IMR-90 (cell line): ENCODE results near the gene SMG1. TPM values are rescaled to one million over a fixed set of nuclear protein-coding genes. Genes with fewer than 3 reads are reported as not detected.

Source experiments
- ATAC-seq: fragments of 200-7000 bp; cut with Tn5 transposase; 2 replicates; pipeline ENCODE4 v1.9.1; 2020; ENCODE audit warnings: low read depth, mild to moderate bottlenecking, moderate library complexity
- BruUV-seq: library from RNA; stranded (reverse); fragments of 400-500 nt; replicated peaks from 2 replicates; lab custom pipeline; 2021; lab: Mats Ljungman, UMichigan
- CTCF ChIA-PET: fragments of 300-600 bp; formaldehyde crosslinking; extraction: SDS; loops from one replicate; lab custom pipeline; 2021; ENCODE audit warnings: antibody characterized with exemption; lab: Yijun Ruan, JAX
- POLR2A ChIA-PET: fragments of 300-600 bp; sonication (Branson Sonifier 250); formaldehyde crosslinking; loops from one replicate; lab custom pipeline; 2022; ENCODE audit warnings: antibody characterized with exemption; ENCODE audit not compliant: unreplicated experiment; lab: Charles Lee
- DNase-seq: peaks from one replicate; pipeline ENCODE4 v3.0.0; 2013
- H2AFZ ChIP-seq: replicated peaks from 2 replicates; pipeline ENCODE3; 2013; ENCODE audit warnings: low read length, mild to moderate bottlenecking; ENCODE audit not compliant: poor library complexity
- H2AK5ac ChIP-seq: 2 replicates; pipeline ENCODE4 v1.6.1; 2013; ENCODE audit warnings: low read depth, low read length, inconsistent platforms
- H2AK9ac ChIP-seq: replicated peaks from 2 replicates; pipeline ENCODE3; 2013; ENCODE audit warnings: mild to moderate bottlenecking, low read depth, low read length, moderate library complexity; ENCODE audit not compliant: poor library complexity
- H2BK120ac ChIP-seq: 2 replicates; pipeline ENCODE4 v1.6.1; 2013; ENCODE audit warnings: low read depth, low read length, inconsistent platforms
- H2BK15ac ChIP-seq: 3 replicates; pipeline ENCODE4 v1.6.1; 2013; ENCODE audit warnings: low read depth, low read length, inconsistent platforms
- H2BK20ac ChIP-seq: 2 replicates; pipeline ENCODE4 v1.6.1; 2013; ENCODE audit warnings: low read depth, mild to moderate bottlenecking, inconsistent platforms, low read length, moderate library complexity
- H2BK5ac ChIP-seq: 2 replicates; pipeline ENCODE4 v1.6.1; 2013; ENCODE audit warnings: mild to moderate bottlenecking, low read depth, low read length, inconsistent platforms; ENCODE audit not compliant: poor library complexity, severe bottlenecking
- H3K14ac ChIP-seq: replicated peaks from 2 replicates; pipeline ENCODE4 v1.6.1; 2013; ENCODE audit warnings: low read depth, low read length, inconsistent platforms
- H3K18ac ChIP-seq: 2 replicates; pipeline ENCODE4 v1.6.1; 2013; ENCODE audit warnings: low read depth, low read length, control low read depth
- H3K23ac ChIP-seq: 2 replicates; pipeline ENCODE4 v1.6.1; 2013; ENCODE audit warnings: low read depth, low read length, inconsistent platforms
- H3K27ac ChIP-seq: 2 replicates; pipeline ENCODE4 v1.5.1; 2013; ENCODE audit warnings: mild to moderate bottlenecking, control low read depth, low read length; ENCODE audit not compliant: insufficient read depth
- H3K27me3 ChIP-seq: 2 replicates; pipeline ENCODE4 v1.6.1; 2013; ENCODE audit warnings: low read length; ENCODE audit not compliant: control insufficient read depth, insufficient read depth
- H3K36me3 ChIP-seq: 2 replicates; pipeline ENCODE4 v1.6.1; 2013; ENCODE audit warnings: low read length, mixed read lengths; ENCODE audit not compliant: control insufficient read depth, insufficient read depth
- H3K4ac ChIP-seq: 2 replicates; pipeline ENCODE4 v1.6.1; 2013; ENCODE audit warnings: low read depth, low read length, inconsistent platforms
- H3K4me1 ChIP-seq: 2 replicates; pipeline ENCODE4 v1.6.1; 2013; ENCODE audit warnings: low read length, mixed read lengths; ENCODE audit not compliant: control insufficient read depth, insufficient read depth
- H3K4me2 ChIP-seq: 2 replicates; pipeline ENCODE4 v1.6.1; 2013; ENCODE audit warnings: low read depth, mild to moderate bottlenecking, control low read depth, low read length, moderate library complexity
- H3K4me3 ChIP-seq: 2 replicates; pipeline ENCODE4 v1.5.1; 2013; ENCODE audit warnings: low read depth, mild to moderate bottlenecking, control low read depth, low read length, moderate library complexity; ENCODE audit not compliant: insufficient read depth
- H3K56ac ChIP-seq: 2 replicates; pipeline ENCODE4 v1.6.1; 2013; ENCODE audit warnings: low read length, inconsistent platforms; ENCODE audit not compliant: insufficient read depth; ENCODE audit errors: extremely low read depth
- H3K79me1 ChIP-seq, 2 experiments: 2 replicates each; pipeline ENCODE4 v1.6.1; 2013; ENCODE audit warnings: low read length in 2 of 2, inconsistent platforms in 1 of 2, low read depth in 1 of 2
- H3K9ac ChIP-seq: 2 replicates; pipeline ENCODE4 v1.6.1; 2013; ENCODE audit warnings: low read depth, low read length, control low read depth
- H3K9me1 ChIP-seq: 2 replicates; pipeline ENCODE4 v1.6.1; 2013; ENCODE audit warnings: low read length, inconsistent platforms; ENCODE audit not compliant: insufficient read depth
- H3K9me3 ChIP-seq: 2 replicates; pipeline ENCODE4 v1.6.1; 2013; ENCODE audit warnings: low read length; ENCODE audit not compliant: control insufficient read depth, insufficient read depth
- H4K20me1 ChIP-seq: 2 replicates; pipeline ENCODE4 v1.6.1; 2013; ENCODE audit warnings: low read length, inconsistent platforms; ENCODE audit not compliant: insufficient read depth
- H4K5ac ChIP-seq: 2 replicates; pipeline ENCODE4 v1.6.1; 2013; ENCODE audit warnings: mild to moderate bottlenecking, low read depth, low read length, control low read depth
- H4K8ac ChIP-seq, 2 experiments: 2 replicates each; pipeline ENCODE4 v1.6.1; 2013; ENCODE audit warnings: low read depth in 2 of 2, low read length in 2 of 2, control low read depth in 1 of 2, inconsistent platforms in 1 of 2
- H4K91ac ChIP-seq: 2 replicates; pipeline ENCODE4 v1.6.1; 2013; ENCODE audit warnings: low read depth, low read length, inconsistent platforms; ENCODE audit not compliant: insufficient read depth
- BHLHE40 ChIP-seq: fragments of 150-350 bp; IDR thresholded peaks from 2 replicates; pipeline ENCODE4 v1.6.1; 2016; ENCODE audit warnings: mild to moderate bottlenecking, low read depth, low read length
- CEBPB ChIP-seq: IDR thresholded peaks from 2 replicates; pipeline ENCODE4 v1.6.1; 2012; ENCODE audit warnings: low read depth, low read length, improper control_type of control experiment
- CTCF ChIP-seq: conservative IDR thresholded peaks from 2 replicates; pipeline ENCODE4 v1.5.1; 2012; ENCODE audit warnings: mild to moderate bottlenecking, low read depth, low read length, improper control_type of control experiment
- ELK1 ChIP-seq: fragments of 150-350 bp; IDR thresholded peaks from 2 replicates; pipeline ENCODE4 v1.6.1; 2016; ENCODE audit warnings: low read depth, mild to moderate bottlenecking, low read length, moderate library complexity, borderline replicate concordance
- FOS ChIP-seq: fragments of 150-350 bp; IDR thresholded peaks from 2 replicates; pipeline ENCODE4 v1.6.1; 2016; ENCODE audit warnings: low read depth, low read length
- NFE2L2 ChIP-seq: fragments of 150-350 bp; IDR thresholded peaks from 2 replicates; pipeline ENCODE4 v1.6.1; 2016; ENCODE audit warnings: low read depth, mild to moderate bottlenecking, low read length
- POLR2A ChIP-seq: IDR thresholded peaks from 2 replicates; pipeline ENCODE4 v1.6.1; 2012; ENCODE audit warnings: mild to moderate bottlenecking, low read depth, low read length
- RAD21 ChIP-seq: IDR thresholded peaks from 2 replicates; pipeline ENCODE4 v1.6.1; 2012; ENCODE audit warnings: low read length, improper control_type of control experiment
- RCOR1 ChIP-seq: IDR thresholded peaks from 2 replicates; pipeline ENCODE4 v1.6.1; 2012; ENCODE audit warnings: mild to moderate bottlenecking, low read length, improper control_type of control experiment; ENCODE audit not compliant: insufficient replicate concordance
- RFX5 ChIP-seq: IDR thresholded peaks from 2 replicates; pipeline ENCODE4 v1.8.0; 2012; ENCODE audit warnings: low read depth, mild to moderate bottlenecking, low read length, moderate library complexity
- SMC3 ChIP-seq: fragments of 150-350 bp; IDR thresholded peaks from 2 replicates; pipeline ENCODE4 v1.6.1; 2016; ENCODE audit warnings: low read depth, mild to moderate bottlenecking, antibody characterized with exemption, low read length, moderate library complexity
- USF2 ChIP-seq: fragments of 150-350 bp; IDR thresholded peaks from 2 replicates; pipeline ENCODE4 v1.6.1; 2017; ENCODE audit warnings: mild to moderate bottlenecking, antibody characterized with exemption, low read length, low read depth
- WGBS, 2 experiments: methylation state at CpG; one replicate each; pipeline versions ENCODE4 v1.1.5 to v1.1.7; 2013; ENCODE audit warnings: missing lambda C conversion rate in 2 of 2; ENCODE audit not compliant: insufficient read length in 1 of 2; ENCODE audit errors: extremely low coverage in 2 of 2; 5-methylcytosine and 5-hydroxymethylcytosine counted together
- dilution Hi-C: fragments of 300-500 bp; cut with HindIII; formaldehyde crosslinking; loops from one replicate; pipeline ENCODE4 v1.14.3; 2018; ENCODE audit warnings: low sequenced_read_pairs; ENCODE audit not compliant: unreplicated experiment
- in situ Hi-C: fragments of 300-500 bp; cut with MboI; formaldehyde crosslinking; loops from 3 replicates; pipeline ENCODE4 v1.14.3; 2019; ENCODE audit warnings: low sequenced_read_pairs, inconsistent platforms, mixed read lengths
- intact Hi-C: fragments of 100-400 bp; cut with micrococcal nuclease; formaldehyde crosslinking; loops from 2 replicates; pipeline ENCODE4 v1.10.0; 2022
- polyA plus RNA-seq, 3 experiments: library from polyadenylated mRNA; depleted of rRNA; stranded (reverse); fragments of >200 nt; gene quantifications; 2 replicates each; pipeline ENCODE4 v1.2.3, GENCODE V29; 2012; ENCODE audit warnings: low replicate concordance in 1 of 3
- total RNA-seq: library from RNA; depleted of rRNA; stranded (reverse); fragments of >200 nt; gene quantifications from 2 replicates; pipeline ENCODE4 v1.2.3, GENCODE V29; 2012

The SMG1 gene
- total and polyA plus RNA-seq, 2 of the 4 experiments (the other 2 are of a cell fraction) = 13.4 to 53.8 TPM

- Histone ChIP-seq H3K27ac (no peak overlapping the region), H3K4me1 (no peaks in the 10 kb centered on the region), H2AK9ac (no peak overlapping the region), H4K8ac (no peak overlapping the region), H2AK5ac (no peak overlapping the region), H3K9me3 (no peaks in the 10 kb centered on the region), H3K9me1 (no peaks in the 10 kb centered on the region), H3K23ac (no peak overlapping the region), H3K4me2 (no peak overlapping the region), H3K9ac (no peak overlapping the region), H3K27me3 (peaks cover 6% of the 10 kb centered on the region), H4K5ac (no peak overlapping the region), H2BK15ac (no peak overlapping the region), H3K14ac (no peak overlapping the region), H2BK5ac (no peak overlapping the region), H3K4ac (no peak overlapping the region), H4K91ac (no peak overlapping the region), H2BK20ac (no peak overlapping the region), H3K18ac (no peak overlapping the region), H3K4me3 (no peak overlapping the region), H2BK120ac (no peak overlapping the region), H3K56ac (no peak overlapping the region), H4K20me1 (no peaks in the 10 kb centered on the region), H3K79me1 (no peaks in the 10 kb centered on the region), H3K36me3 (no peaks in the 10 kb centered on the region), H2AFZ (no peak overlapping the region)
- no TSS peak for BruUV-seq
- CTCF ChIA-PET = interaction anchor here (0.9 to 1.1 kb wide), 2 partner anchors 12 to 25 kb away, joined by 4 to 5 read pairs; partner anchors contain the start of gene TMC7
- ATAC-seq = no peak
- TF ChIP-seq RCOR1 (no peak), RFX5 (no peak), NFE2L2 (no peak), POLR2A (no peak), ELK1 (no peak), CTCF (no peak), FOS (no peak), USF2 (no peak), SMC3 (no peak), RAD21 (no peak), CEBPB (no peak), BHLHE40 (no peak)
- dilution Hi-C loops = no loop called here
- DNase-seq = no peak
- intact Hi-C loops = no loop called here
- POLR2A ChIA-PET = no interaction called here
- in situ Hi-C loops = no loop called here
- WGBS, 2 experiments = no CpG with 5 or more reads among the region's 2 CpGs
These were observed 32.4 kb upstream of the SMG1 start for GRCh38 chr16:18958621-18959029.
